Measurements from ENCODE around the gene LCE2D. TPM values are rescaled to one million over a fixed set of nuclear protein-coding genes. Genes with fewer than 3 reads are reported as not detected.

LCE2D gene
- total and polyA plus RNA-seq, 12 donors, result not detected

DNA sequence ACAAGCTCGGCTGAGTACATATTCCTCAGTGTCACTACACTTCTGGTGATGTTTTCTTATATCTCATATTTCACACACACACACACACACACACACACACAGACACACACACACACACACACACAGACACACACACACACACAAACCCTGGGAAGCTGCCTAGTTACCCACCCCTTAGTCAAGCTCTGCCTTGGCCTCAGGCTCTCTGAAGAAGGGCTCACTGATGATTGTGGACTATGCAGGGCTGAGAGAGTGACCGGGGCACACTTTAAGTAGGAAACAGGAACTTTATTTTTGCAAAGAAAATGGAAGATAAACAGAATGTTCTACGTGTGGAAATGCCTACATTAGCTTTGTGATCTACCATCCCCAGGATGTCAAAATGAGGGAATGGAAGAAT, 19.2 kb upstream of the LCE2D start:
- TF ChIP-seq, protein P1, sequence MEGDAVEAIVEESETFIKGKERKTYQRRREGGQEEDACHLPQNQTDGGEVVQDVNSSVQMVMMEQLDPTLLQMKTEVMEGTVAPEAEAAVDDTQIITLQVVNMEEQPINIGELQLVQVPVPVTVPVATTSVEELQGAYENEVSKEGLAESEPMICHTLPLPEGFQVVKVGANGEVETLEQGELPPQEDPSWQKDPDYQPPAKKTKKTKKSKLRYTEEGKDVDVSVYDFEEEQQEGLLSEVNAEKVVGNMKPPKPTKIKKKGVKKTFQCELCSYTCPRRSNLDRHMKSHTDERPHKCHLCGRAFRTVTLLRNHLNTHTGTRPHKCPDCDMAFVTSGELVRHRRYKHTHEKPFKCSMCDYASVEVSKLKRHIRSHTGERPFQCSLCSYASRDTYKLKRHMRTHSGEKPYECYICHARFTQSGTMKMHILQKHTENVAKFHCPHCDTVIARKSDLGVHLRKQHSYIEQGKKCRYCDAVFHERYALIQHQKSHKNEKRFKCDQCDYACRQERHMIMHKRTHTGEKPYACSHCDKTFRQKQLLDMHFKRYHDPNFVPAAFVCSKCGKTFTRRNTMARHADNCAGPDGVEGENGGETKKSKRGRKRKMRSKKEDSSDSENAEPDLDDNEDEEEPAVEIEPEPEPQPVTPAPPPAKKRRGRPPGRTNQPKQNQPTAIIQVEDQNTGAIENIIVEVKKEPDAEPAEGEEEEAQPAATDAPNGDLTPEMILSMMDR (IDR thresholded peaks at IDR 0.05), result no peak
- DNase-seq (no peak), ATAC-seq (no peak)
- Histone ChIP-seq H3K4me1 (no peaks in the 10 kb centered on the region), H3K27ac (no peak overlapping the region), H3K9me3 (peaks cover 0 to 5% (median 0%) of the 10 kb centered on the region in 11 donors), H3K27me3 (peaks cover 0 to 10% (median 0%) of the 10 kb centered on the region in 7 donors), H3K36me3 (no peaks in the 10 kb centered on the region), H3K4me3 (no peak overlapping the region)
- 53 to 61% methylated on average over 3 of the region's 3 CpGs for WGBS, 2 donors
- intact Hi-C loops (cut with DNase I), result no loop called here

DNA sequence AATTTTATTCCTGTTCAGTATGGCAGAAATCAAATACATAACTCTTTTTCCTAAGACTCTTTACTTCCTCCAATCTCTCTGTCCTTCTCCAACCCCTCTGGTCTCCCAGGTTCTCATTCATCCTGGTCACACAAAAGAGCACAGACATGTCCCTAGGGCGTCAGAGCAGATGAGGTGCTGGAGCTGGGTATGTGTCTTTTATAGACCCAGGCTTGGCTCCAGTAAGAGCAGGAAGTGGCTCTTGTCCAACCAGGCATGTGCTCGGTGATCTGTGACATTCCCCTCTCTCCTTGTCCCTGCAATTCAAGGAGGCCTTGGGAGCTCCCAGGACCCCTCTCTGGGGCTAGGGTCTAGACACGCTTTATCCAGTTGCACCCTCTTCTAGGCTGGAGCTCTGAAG, 18.0 kb upstream of the LCE2D start:
- Histone ChIP-seq H3K27me3 (peaks cover 0 to 14% (median 4%) of the 10 kb centered on the region in 7 donors), H3K27ac (no peak overlapping the region)
- 43 to 46% methylated on average over 3 of the region's 3 CpGs for WGBS, 2 donors

GRCh38 chr1:152646656-152647055, 16.5 kb upstream of the LCE2D start:
- Histone ChIP-seq H3K27me3 (peaks cover 0 to 20% (median 4%) of the 10 kb centered on the region in 7 donors), H3K4me1 (no peaks in the 10 kb centered on the region), H3K9me3 (no peaks in the 10 kb centered on the region), H3K4me3 (no peak overlapping the region), H3K27ac (no peak overlapping the region), H3K36me3 (no peaks in the 10 kb centered on the region)
- intact Hi-C loops (cut with DNase I), result no loop called here
- TF ChIP-seq, protein P1 (IDR thresholded peaks at IDR 0.05), result no peak
- DNase-seq, result no peak
- no peak for ATAC-seq

More for the DNA sequence above, 18.0 kb upstream of the LCE2D start:
- Histone ChIP-seq H3K36me3 (no peaks in the 10 kb centered on the region), H3K4me1 (no peaks in the 10 kb centered on the region), H3K4me3 (no peak overlapping the region), H3K9me3 (no peaks in the 10 kb centered on the region)
- DNase-seq, result no peak
- intact Hi-C loops (cut with DNase I), result no loop called here
- no peak for ATAC-seq
- TF ChIP-seq, protein P1 (IDR thresholded peaks at IDR 0.05), result no peak

- no peak overlapping the region for H3K27ac ChIP-seq
- H3K36me3 ChIP-seq, result no peaks in the 10 kb centered on the region
- H3K27me3 ChIP-seq, result peaks cover 0 to 28% (median 5%) of the 10 kb centered on the region in 7 donors
- ATAC-seq (no peak), DNase-seq (no peak)
- H3K4me1 ChIP-seq, result no peaks in the 10 kb centered on the region
- TF ChIP-seq, protein P1 (IDR thresholded peaks at IDR 0.05), result peak in 6 of 9 donors; percentile 32 to 66 (median 46)
- WGBS, 2 donors, result 30 to 31% methylated on average over 10 of the region's 10 CpGs
- intact Hi-C loops (cut with DNase I), result loop anchor here in 1 of 10 donors (10.0 kb wide), 1 partner anchor 571 kb away; no protein-coding TSS in a partner anchor
- no peaks in the 10 kb centered on the region for H3K9me3 ChIP-seq
- no peak overlapping the region for H3K4me3 ChIP-seq
These were observed 9.1 kb upstream of the LCE2D start for GRCh38 chr1:152654110-152654509.

Data from heart right ventricle (tissue), 16 donors.